Measurements from ENCODE around the gene ASXL2. TPM values are rescaled to one million over a fixed set of nuclear protein-coding genes. Genes with fewer than 3 reads are reported as not detected.

The ASXL2 gene
- total RNA-seq, 1 experiment from 2014 or later = 37.8 TPM

GRCh38 chr2:25805987-25806386 lies 72.3 kb downstream of the ASXL2 start:
- 0 out of 2 replicates have a peak, but pooled peaks cover 8% of the 10 kb centered on the region for H3K9me3 Mint-ChIP-seq
- H3K4me1 Mint-ChIP-seq = no peaks in the 10 kb centered on the region
- POLR2A ChIA-PET = no interaction called here
- no peak overlapping the region for H3K4me3 Mint-ChIP-seq
- TF ChIP-seq FOXJ3 (CRISPR knock-in tag; IDR thresholded peaks at IDR 0.05; ENCODE audit: borderline replicate concordance) (no peak), ZBTB43 (CRISPR knock-in tag; IDR thresholded peaks at IDR 0.05) (no peak), JAZF1 (CRISPR knock-in tag; IDR thresholded peaks at IDR 0.05) (no peak), RELA (CRISPR knock-in tag; IDR thresholded peaks at IDR 0.05; ENCODE audit: borderline replicate concordance) (no peak), ESRRA (CRISPR knock-in tag; IDR thresholded peaks at IDR 0.05; ENCODE audit: borderline replicate concordance) (no peak), GABPB1 (CRISPR knock-in tag; IDR thresholded peaks at IDR 0.05) (no peak), MXD4 (CRISPR knock-in tag; IDR thresholded peaks at IDR 0.05; ENCODE audit: borderline replicate concordance) (no peak), SMAD3 (CRISPR knock-in tag; IDR thresholded peaks at IDR 0.05; ENCODE audit: borderline replicate concordance) (no peak)
- TF ChIP-seq, protein P1, sequence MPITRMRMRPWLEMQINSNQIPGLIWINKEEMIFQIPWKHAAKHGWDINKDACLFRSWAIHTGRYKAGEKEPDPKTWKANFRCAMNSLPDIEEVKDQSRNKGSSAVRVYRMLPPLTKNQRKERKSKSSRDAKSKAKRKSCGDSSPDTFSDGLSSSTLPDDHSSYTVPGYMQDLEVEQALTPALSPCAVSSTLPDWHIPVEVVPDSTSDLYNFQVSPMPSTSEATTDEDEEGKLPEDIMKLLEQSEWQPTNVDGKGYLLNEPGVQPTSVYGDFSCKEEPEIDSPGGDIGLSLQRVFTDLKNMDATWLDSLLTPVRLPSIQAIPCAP (CRISPR knock-in tag; IDR thresholded peaks at IDR 0.05) = no peak
- TF ChIP-seq, protein P2, sequence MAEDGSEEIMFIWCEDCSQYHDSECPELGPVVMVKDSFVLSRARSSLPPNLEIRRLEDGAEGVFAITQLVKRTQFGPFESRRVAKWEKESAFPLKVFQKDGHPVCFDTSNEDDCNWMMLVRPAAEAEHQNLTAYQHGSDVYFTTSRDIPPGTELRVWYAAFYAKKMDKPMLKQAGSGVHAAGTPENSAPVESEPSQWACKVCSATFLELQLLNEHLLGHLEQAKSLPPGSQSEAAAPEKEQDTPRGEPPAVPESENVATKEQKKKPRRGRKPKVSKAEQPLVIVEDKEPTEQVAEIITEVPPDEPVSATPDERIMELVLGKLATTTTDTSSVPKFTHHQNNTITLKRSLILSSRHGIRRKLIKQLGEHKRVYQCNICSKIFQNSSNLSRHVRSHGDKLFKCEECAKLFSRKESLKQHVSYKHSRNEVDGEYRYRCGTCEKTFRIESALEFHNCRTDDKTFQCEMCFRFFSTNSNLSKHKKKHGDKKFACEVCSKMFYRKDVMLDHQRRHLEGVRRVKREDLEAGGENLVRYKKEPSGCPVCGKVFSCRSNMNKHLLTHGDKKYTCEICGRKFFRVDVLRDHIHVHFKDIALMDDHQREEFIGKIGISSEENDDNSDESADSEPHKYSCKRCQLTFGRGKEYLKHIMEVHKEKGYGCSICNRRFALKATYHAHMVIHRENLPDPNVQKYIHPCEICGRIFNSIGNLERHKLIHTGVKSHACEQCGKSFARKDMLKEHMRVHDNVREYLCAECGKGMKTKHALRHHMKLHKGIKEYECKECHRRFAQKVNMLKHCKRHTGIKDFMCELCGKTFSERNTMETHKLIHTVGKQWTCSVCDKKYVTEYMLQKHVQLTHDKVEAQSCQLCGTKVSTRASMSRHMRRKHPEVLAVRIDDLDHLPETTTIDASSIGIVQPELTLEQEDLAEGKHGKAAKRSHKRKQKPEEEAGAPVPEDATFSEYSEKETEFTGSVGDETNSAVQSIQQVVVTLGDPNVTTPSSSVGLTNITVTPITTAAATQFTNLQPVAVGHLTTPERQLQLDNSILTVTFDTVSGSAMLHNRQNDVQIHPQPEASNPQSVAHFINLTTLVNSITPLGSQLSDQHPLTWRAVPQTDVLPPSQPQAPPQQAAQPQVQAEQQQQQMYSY (CRISPR knock-in tag; IDR thresholded peaks at IDR 0.05) = no peak
- peaks cover 29% of the 10 kb centered on the region for H3K36me3 Mint-ChIP-seq
- DNase-seq (ENCODE audit: low spot score) (no peak), ATAC-seq (no peak)
- CTCF ChIA-PET = interaction anchor here (0.9 kb wide), 1 partner anchor 37 kb away, joined by 5 read pairs; no protein-coding TSS in a partner anchor
- H3K27ac Mint-ChIP-seq = no peak overlapping the region
- no peaks in the 10 kb centered on the region for H3K27me3 Mint-ChIP-seq (ENCODE audit: low read depth)

GRCh38 chr2:25804338-25804737 lies 73.9 kb downstream of the ASXL2 start:
- H3K4me1 Mint-ChIP-seq = no peaks in the 10 kb centered on the region
- CTCF ChIA-PET = interaction anchor here (0.6 kb wide), 1 partner anchor 23 kb away, joined by 5 read pairs; no protein-coding TSS in a partner anchor
- no peak for TF ChIP-seq FOXJ3 (CRISPR knock-in tag; IDR thresholded peaks at IDR 0.05; ENCODE audit: borderline replicate concordance)
- TF ChIP-seq, protein P3, sequence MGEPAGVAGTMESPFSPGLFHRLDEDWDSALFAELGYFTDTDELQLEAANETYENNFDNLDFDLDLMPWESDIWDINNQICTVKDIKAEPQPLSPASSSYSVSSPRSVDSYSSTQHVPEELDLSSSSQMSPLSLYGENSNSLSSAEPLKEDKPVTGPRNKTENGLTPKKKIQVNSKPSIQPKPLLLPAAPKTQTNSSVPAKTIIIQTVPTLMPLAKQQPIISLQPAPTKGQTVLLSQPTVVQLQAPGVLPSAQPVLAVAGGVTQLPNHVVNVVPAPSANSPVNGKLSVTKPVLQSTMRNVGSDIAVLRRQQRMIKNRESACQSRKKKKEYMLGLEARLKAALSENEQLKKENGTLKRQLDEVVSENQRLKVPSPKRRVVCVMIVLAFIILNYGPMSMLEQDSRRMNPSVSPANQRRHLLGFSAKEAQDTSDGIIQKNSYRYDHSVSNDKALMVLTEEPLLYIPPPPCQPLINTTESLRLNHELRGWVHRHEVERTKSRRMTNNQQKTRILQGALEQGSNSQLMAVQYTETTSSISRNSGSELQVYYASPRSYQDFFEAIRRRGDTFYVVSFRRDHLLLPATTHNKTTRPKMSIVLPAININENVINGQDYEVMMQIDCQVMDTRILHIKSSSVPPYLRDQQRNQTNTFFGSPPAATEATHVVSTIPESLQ (CRISPR knock-in tag; IDR thresholded peaks at IDR 0.05) = no peak
- TF ChIP-seq, protein P4, sequence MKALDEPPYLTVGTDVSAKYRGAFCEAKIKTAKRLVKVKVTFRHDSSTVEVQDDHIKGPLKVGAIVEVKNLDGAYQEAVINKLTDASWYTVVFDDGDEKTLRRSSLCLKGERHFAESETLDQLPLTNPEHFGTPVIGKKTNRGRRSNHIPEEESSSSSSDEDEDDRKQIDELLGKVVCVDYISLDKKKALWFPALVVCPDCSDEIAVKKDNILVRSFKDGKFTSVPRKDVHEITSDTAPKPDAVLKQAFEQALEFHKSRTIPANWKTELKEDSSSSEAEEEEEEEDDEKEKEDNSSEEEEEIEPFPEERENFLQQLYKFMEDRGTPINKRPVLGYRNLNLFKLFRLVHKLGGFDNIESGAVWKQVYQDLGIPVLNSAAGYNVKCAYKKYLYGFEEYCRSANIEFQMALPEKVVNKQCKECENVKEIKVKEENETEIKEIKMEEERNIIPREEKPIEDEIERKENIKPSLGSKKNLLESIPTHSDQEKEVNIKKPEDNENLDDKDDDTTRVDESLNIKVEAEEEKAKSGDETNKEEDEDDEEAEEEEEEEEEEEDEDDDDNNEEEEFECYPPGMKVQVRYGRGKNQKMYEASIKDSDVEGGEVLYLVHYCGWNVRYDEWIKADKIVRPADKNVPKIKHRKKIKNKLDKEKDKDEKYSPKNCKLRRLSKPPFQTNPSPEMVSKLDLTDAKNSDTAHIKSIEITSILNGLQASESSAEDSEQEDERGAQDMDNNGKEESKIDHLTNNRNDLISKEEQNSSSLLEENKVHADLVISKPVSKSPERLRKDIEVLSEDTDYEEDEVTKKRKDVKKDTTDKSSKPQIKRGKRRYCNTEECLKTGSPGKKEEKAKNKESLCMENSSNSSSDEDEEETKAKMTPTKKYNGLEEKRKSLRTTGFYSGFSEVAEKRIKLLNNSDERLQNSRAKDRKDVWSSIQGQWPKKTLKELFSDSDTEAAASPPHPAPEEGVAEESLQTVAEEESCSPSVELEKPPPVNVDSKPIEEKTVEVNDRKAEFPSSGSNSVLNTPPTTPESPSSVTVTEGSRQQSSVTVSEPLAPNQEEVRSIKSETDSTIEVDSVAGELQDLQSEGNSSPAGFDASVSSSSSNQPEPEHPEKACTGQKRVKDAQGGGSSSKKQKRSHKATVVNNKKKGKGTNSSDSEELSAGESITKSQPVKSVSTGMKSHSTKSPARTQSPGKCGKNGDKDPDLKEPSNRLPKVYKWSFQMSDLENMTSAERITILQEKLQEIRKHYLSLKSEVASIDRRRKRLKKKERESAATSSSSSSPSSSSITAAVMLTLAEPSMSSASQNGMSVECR (CRISPR knock-in tag; IDR thresholded peaks at IDR 0.05; ENCODE audit: borderline replicate concordance) = no peak
- no peak for TF ChIP-seq TEAD1 (CRISPR knock-in tag; IDR thresholded peaks at IDR 0.05)
- TF ChIP-seq, protein P5, sequence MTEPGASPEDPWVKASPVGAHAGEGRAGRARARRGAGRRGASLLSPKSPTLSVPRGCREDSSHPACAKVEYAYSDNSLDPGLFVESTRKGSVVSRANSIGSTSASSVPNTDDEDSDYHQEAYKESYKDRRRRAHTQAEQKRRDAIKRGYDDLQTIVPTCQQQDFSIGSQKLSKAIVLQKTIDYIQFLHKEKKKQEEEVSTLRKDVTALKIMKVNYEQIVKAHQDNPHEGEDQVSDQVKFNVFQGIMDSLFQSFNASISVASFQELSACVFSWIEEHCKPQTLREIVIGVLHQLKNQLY (CRISPR knock-in tag; IDR thresholded peaks at IDR 0.05) = no peak
- TF ChIP-seq FOXP4 (CRISPR knock-in tag; IDR thresholded peaks at IDR 0.05) = no peak
- no peak for TF ChIP-seq E2F5 (CRISPR knock-in tag; IDR thresholded peaks at IDR 0.05)

More at GRCh38 chr2:25804338-25804737, 73.9 kb downstream of the ASXL2 start:
- 0 out of 2 replicates have a peak, but pooled peaks cover 8% of the 10 kb centered on the region for H3K9me3 Mint-ChIP-seq
- no peak for DNase-seq (ENCODE audit: low spot score)
- ATAC-seq = no peak
- no peak overlapping the region for H3K4me3 Mint-ChIP-seq
- H3K27me3 Mint-ChIP-seq (ENCODE audit: low read depth) = no peaks in the 10 kb centered on the region
- POLR2A ChIA-PET = no interaction called here
- H3K27ac Mint-ChIP-seq = no peak overlapping the region
- peaks cover 31% of the 10 kb centered on the region for H3K36me3 Mint-ChIP-seq

Measured in WTC11 (cell line).